Fibroblast of skin of scalp (primary cell): ENCODE data around the gene TMEM50A. TPM values are rescaled to one million over a fixed set of nuclear protein-coding genes. Genes with fewer than 3 reads are reported as not detected.
"Not testable (repeated sequence)": the region's sequence is repeated elsewhere in the genome, so short reads cannot be mapped to it uniquely, and the experiment has no call there.

Experiments
- DNase-seq: peaks from one replicate; pipeline ENCODE4 v3.0.0-alpha.2; 2013
- polyA plus RNA-seq, 2 experiments: library from polyadenylated mRNA; unstranded; fragments of 120-200 nt; gene quantifications; one replicate each; pipeline ENCODE4 v1.2.1, GENCODE V29; 2013; ENCODE audit not compliant: insufficient read length in 2 of 2

Gene TMEM50A
- 191 TPM for polyA plus RNA-seq (2013, experiment 1 of 2; ENCODE audit: insufficient read length)
- polyA plus RNA-seq (2013, experiment 2 of 2; ENCODE audit: insufficient read length), result 184 TPM

DNA sequence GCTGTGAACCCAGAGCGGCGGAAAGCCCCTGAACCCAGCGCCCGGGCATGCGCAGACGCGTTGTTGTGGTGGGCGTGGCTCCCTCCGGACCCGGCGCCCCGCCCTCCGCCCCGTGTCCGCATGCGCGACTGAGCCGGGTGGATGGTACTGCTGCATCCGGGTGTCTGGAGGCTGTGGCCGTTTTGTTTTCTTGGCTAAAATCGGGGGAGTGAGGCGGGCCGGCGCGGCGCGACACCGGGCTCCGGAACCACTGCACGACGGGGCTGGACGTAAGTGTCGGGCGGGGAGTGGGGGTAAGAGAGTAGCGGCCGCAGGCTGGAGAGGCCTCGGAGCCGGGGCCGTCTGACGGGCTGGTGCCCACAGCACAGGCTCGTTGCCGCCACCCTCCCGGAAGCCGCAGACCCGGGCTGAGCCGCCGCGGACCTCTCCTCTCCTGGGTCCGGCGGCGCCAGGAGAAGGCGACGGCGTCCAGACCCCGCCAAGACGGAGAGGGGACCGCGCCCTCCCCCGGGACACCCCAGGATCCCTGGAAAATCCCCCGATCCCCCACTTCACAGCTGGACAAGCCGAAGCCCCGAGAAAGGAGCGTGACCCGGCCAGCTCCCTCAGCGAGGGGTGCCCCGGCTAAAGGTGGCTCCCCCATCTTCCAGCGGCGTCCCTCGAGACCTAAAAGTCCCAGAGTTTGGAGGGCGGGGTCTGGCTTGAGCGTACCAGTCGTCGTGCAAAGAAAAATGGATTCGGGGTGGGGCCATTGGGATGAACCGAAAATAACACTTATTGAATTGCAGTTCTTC is at the start of gene TMEM50A:
Gene TMEM50A, plus strand, starts transcription at position 147 of the 794 bp plus-strand sequence. CDS start 2,153 bp downstream, outside the sequence.
- peak; percentile 89 for DNase-seq

DNA sequence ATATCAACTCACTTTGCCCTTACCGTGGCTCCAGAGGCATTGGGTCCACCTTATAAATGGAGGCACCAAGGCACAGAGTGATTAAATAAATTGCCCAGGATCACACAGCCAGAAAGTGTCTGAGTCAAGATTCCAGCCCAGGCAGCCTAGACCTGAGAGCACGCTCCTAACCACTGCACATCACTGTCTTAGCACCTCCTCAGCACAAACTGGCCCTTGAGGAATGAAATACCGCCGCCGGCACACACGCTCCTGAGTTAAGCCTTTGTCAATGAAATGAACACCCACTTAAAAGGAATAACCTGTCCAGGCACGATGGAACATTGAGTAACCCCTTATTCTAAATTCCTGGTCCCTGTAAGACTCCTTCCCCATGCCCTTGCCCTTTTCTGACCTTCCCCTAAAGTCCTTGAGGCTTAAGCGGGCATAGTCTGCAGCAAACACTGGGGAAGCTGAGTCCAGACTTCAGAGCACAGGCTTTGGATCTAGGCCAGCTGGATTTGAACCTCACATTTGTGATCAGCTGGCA is 49.5 kb upstream of the TMEM50A start:
- DNase-seq, result not testable (repeated sequence)

DNA sequence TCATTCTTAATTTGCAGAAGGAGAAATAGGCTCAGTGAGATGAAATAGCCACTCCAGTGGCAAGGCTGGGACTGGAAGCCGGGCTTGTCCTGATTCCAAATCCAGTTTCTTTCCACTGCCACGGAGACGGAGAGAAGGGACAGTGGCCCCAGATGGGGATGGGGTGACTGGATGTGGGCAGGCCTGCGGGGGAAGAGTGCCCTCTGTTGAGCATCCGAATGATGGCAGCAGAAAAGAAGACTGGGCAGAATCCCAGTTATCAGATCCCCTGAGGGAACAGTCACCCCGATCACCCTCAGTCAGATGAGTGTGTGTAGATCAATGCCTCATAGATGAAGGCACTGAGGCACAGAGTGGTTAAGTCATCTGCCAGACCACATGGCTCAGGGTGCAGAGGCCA is 48.1 kb upstream of the TMEM50A start:
- not testable (repeated sequence) for DNase-seq

DNA sequence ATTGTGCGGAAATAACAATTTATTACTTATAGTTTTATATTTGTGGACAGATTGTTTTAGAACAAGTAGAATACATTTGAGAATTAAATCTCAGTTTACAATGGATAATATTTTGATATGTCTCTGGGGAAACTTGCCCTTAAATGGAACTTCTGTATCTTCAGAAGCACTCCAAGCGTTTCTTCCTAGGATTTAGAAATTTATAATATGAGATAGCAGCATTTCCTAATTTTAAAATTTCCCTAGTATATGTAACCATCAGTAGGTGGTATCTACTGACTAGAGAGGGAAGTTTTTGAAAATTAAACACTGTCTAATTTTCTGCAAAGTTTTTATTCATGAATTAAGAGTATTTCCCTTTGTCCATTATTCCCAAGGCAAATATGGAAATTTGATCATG is 44.7 kb upstream of the TMEM50A start:
- DNase-seq, result not testable (repeated sequence)

DNA sequence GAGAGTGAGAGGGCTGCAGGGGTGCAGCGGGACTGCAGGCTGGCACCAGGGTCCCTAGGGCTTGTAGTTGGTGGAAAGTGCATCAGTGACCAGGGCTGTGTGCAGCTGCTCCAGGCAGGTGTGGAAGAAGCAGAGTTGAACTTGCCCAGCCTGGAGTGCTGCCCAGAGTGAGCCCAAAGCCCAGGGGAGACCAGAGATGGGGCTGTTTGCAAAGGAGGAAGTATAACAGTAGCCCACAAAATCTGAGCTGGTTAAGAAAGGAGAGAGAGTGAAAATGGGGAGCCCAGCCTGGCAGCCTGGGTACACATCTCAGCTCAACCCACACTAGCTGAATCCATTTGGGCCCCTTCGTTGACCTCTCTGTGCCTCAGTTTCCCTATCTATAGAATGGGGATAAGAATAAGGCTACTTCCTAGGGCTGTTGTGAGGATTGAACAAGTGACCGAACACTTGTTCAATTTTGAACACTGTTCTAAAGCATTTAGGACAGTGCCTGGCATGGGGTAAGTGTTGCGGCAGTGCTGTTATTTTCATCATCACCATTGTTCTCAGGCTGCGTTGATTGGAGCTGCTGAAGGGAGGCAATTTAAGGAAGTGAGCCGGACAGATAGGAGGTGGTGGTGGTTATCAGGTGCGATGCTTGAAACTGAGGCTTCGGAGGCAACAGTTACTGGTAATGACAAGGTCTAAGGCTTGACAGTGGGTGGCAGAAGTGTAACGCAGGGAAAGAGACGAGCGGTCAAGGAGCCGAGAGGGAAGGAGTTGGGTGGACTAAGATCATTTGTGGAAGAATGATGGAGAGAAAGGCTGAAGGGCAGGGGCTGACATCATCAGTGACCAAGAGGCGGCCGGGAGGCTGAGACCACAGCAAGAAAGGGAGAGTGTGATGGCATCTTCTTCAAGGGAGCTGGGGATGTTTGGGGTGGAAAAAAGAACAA is 43.0 kb upstream of the TMEM50A start:
- not testable (repeated sequence) for DNase-seq

DNA sequence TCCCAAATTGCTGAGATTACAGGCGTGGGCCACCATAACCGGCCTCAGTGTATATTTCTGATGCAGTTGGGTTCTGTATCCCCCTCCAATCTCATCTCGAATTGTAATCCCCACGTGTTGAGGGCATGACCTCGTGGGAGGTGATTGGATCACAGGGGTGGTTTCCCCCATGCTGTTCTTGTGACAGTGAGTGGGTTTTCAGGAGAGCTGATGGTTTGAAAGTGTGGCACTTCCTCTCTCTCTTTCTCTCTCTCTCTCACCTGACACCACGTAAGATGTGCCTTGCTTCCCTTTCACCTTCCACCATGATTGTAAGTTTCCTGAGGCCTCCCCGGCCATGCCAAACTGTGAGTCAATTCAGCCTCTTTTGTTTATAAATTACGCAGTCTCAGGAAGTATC is 41.6 kb upstream of the TMEM50A start:
- not testable (repeated sequence) for DNase-seq

DNA sequence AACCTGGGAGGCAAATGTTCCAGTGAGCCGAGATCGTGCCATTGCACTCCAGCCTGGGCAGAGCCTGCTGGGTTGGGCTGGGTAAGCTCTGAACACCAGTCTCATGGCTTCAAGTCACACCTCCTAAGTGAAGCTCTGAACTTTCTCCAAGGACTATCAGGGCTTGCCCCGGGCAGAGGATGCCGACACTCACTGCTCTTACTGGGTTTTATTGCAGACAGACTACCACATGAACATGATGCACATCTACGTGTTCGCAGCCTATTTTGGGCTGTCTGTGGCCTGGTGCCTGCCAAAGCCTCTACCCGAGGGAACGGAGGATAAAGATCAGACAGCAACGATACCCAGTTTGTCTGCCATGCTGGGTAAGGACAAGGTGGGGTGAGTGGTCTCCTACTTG is 37.4 kb upstream of the TMEM50A start:
- not testable (repeated sequence) for DNase-seq

DNA sequence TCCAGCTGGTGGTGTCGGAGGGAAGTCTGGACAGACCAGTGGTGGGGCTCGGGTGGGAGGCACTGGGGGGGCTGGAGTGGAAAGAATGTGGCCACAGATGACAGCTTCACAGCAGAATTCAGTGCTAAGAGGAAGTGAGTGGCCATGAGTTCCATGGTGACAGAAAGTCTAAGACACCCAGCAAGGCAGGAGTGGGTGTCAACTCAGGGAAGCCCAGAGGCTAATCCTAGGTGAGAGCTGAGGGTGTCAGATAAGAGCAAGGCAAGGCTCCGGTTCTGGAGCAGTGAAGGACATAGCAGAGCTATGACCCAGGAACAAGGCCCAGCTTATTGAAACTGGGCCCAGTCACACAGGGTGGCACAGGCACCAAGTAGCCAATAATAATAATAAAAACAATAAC is 35.8 kb upstream of the TMEM50A start:
- DNase-seq, result not testable (repeated sequence)

DNA sequence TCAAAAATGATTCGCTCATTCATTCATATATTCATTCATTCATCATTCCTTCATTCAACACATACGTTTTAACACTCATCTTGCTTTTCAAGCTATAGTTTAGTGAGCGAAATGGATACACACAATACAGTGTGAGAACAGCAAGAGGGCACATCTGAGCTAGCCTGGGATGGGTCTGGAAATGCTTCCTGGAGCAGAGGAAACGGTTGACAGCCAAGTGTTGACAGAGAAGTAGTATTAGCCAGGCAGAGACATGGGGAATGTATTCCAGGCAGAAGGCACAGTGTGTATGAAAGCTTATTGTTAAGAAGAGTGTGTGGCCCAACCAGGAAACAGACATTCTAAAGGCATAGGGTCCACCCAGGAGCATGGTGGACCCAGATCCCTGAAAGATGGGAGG is 33.2 kb upstream of the TMEM50A start:
- peak; percentile 24 for DNase-seq

DNA sequence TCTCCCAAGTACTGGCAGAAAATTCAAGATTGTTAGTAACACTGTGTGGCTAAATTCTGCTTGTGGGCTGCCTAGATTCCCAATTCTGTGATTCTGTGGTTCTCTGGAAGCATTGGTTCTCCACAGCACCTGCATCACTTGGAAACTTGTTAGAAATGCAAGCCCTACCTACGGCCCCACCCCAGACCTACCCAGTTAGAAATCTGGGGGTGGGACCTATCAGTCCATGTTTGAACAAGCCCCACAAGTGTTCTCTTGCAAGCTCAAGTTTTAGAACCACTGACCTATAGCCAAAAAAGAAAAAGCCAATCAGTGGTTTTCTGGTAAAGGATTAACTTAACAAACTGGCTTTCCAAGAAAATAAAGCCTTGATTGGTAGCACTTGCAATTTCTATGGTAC is 30.0 kb upstream of the TMEM50A start:
- not testable (repeated sequence) for DNase-seq

DNA sequence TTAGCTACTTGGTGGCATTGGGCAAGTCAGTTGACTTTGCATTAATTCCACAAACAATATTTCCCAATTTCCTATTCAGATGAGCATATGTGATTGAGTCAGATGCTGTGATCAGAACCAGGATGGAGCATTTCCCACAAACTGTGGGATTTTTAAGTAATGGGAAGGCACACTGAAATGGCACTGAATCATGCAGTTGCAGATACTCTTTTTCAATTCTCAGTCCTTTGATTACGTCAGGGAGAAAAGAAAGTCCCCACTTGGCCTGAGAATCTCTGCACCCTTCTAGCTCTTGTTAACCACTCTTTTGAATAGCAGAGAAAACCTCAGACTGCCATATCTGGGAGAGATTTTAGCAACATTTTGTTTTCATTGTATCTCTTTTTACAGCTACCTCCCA is 29.0 kb upstream of the TMEM50A start:
- DNase-seq, result peak; percentile 83

DNA sequence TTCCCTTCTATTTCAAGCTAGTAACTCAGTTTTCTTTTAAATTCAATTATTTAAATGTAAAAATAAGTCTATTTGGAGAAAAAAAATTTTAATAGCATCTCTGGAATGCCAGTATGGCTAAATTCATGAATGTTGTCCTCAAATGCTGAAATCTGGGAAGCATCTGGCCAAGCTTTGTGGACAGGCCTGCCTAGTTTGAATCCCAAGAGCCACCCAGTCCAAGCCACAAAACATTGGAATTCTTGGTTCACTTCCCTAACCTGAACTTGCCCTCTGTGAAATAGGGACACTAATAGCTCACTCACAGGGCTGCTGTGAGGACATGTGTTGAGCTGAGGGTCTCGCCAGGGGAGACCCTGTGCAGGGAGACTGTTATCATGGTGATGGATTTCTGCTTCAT is 28.6 kb upstream of the TMEM50A start:
- DNase-seq, result peak; percentile 74

DNA sequence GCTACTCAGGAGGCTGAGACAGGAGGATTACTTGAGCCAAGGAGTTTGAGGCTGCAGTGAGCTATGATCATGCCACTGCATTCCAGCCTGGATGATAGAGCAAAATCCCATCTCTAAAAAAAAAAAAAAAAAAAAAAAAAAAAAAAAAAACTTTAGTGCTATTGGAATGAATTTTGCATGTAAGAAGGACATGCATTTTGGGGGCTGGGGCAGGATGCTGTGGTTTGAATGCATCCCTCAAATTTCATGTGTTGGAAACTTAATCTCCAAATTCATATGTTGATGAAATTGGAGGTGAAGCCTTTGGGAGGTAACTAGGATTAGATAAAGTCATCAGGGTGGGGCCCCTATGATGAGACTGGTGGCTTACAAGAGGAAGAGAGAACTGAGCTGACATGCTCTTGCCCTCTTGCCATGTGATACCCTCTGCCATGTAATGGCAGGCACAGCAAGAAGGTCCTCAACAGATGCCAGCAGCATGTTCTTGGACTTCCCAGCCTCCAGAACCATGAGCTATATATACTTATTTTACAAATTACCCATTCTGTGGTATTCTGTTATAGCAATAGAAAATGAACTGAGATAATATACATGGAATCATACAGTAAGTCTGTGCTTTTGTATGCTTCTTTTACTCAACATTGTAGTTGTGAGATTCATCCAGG is 25.2 kb upstream of the TMEM50A start:
- not testable (repeated sequence) for DNase-seq

DNA sequence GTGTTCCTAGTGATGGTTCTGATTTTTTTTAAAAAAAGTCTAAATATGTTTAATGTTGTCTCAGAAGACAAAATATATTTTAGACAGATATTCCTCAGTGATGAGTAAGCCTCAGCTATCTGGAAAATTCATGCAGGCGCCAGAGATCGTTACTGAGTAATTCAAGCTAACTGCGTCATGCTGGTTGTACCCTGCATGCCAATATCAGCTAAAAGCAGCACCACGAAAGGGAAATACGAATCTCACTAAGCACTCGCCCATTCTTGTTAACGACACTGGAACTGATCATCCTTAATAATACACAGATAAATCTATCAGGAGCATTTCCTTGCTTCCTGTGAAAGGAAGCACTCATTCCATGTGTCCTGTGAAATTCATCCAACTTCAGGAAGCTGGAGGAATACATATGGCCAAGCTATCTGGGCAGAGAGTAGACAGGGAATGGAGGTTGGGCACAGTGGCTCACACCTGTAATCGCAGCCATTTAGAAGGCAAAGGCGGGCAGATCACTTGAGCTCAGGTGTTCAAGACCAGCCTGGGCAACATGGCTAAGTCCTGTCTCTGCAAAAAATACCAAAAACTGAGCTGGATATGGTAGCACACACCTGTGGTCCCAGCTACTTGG is 17.7 kb upstream of the TMEM50A start:
- DNase-seq, result peak; percentile 94

DNA sequence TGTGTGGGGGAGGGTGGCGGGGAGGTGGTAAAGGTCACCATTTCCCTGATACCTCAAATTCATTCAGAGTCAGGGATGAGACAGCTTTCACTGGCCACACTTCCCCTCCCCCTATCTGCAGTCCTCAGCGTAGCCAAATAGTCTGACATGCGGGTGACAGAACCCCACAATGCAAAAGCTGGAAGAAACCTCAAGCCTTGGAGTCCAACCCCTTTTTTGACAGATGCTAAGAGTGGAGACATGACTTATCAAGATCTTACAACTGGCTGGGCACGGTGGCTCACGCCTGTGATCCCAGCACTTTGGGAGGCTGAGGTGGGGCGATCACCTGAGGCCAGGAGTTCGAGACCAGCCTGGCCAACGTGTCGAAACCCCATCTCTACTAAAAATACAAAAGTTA is 16.0 kb upstream of the TMEM50A start:
- not testable (repeated sequence) for DNase-seq

DNA sequence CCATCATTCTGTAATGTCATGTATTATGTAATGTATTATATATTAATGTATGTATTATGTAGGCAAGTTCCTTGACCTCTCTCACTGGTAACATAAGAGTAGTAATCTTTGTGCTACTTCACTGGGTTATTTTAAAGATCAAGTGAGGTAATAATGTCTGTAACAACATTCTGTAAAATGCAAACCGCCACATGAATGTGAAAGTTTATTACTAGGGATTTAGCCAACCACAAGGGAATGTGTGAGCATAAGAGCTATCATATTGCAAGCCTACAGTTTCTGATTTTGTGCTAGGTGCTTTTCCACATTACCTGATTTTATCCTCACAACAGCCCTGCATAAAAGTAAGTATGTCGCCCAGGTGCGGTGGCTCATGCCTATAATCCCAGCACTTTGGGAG is 13.7 kb upstream of the TMEM50A start:
- not testable (repeated sequence) for DNase-seq

DNA sequence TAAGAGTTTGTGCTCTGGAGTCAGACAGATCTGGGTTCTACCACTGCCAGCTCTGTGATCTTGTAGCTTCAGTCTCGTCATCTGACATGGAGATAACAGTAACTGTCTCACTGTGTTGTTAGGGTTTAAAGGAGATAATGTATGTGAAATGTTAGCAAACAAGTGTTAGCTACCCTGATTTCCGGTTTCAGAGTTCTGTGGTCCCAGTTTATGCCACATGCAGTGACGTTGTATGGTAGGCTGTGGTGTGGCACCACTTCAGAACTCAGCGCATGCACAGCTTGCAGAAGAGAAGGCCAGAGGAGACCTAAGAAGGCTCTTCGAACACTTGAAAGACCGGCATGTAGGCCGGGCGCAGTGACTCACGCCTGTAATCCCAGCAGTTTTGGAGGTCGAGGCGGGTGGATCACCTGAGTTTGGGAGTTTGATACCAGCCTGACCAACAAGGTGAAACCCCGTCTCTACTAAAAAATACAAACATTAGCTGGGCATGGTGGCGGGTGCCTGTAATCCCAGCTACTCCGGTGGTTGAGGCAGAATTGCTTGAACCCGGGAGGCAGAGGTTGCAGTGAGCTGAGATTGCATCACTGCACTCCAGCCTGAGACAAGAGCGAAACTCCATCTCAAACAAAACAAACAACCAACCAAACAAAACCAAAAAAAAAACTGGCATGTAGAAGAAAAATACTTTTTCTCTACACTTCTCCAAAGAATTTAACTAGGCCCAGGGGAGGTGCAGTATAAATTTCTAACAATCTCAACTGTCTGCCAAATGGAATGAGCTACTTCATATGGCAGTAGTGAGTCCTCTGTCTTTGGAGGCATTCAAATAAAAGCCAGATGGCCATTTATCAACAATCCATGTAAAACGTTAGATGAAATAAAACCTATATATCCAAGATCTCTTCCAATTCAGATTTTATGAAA is 10.0 kb upstream of the TMEM50A start:
- not testable (repeated sequence) for DNase-seq

DNA sequence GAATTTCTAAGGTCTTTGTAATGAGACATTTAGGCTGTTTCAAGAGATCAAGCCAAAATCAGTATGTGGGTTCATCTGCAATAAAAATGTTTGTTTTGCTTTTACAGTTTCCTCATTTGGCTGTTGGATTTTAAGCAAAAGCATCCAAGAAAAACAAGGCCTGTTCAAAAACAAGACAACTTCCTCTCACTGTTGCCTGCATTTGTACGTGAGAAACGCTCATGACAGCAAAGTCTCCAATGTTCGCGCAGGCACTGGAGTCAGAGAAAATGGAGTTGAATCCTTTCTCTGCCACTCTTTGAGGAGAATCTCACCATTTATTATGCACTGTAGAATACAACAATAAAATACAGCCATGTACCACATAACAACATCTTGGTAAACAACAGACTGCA is 9.3 kb upstream of the TMEM50A start:
- not testable (repeated sequence) for DNase-seq

DNA sequence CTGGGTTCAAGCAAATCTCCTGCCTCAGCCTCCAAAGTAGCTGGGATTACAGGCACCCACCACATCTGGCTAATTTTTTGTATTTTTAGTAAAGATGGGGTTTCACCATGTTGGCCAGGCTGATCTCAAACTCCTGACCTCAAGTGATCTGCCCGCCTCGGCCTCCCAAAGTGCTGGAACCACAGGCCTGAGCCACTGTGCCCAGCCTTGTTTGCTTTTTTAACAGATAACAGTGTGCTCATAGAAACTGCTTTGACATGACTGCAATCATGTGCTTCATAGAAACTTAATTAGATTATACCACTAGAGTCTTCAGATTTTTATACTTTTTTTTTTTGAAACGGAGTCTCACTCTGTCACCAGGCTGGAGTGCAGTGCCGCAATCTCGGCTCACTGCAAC is 8.8 kb upstream of the TMEM50A start:
- not testable (repeated sequence) for DNase-seq

DNA sequence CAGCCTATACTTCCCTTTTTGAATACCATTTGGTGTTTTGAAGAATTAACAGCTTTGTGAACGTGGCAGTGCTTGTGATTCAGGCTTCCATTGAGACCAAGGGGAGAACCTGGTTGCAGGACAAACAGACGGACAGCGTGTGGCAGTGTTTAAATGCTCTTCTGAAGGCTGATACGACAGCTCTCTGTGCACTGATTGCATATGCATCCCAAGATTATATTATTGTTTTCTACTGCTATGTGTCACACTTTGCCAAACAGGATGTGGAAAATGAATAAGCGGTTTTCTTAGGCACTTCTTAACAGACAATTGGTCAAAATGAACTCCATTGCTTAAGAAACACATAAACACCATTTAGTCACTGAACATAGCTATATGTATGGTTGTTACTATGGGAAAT is 8.2 kb upstream of the TMEM50A start:
- DNase-seq, result peak; percentile 77

DNA sequence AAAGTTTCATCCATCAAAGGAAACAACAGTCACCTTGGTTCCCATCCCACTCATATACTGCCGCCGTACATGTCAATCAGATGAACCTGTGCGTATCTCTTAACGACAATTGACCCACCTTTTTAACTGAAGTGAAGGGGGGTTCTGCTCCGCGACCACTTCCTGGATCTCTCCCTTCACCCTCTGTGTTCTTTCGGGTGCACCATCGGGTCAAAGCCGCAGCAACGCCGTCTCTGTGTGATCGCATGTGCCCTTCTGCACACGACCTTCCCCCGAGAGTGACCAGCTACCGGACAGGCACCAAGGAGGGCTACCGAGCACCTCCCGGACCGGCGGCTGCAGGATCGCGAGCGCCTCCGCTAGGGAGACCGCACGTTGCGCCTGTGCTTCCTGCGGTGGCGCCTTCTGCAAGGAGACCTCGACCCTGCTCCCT is 1.2 kb upstream of the TMEM50A start:
- DNase-seq, result not testable (repeated sequence)
